ENCODE measurements around the gene NCKAP1.
"Not testable (repeated sequence)": the region's sequence is repeated elsewhere in the genome, so short reads cannot be mapped to it uniquely, and the experiment has no call there.

Gene NCKAP1

DNA sequence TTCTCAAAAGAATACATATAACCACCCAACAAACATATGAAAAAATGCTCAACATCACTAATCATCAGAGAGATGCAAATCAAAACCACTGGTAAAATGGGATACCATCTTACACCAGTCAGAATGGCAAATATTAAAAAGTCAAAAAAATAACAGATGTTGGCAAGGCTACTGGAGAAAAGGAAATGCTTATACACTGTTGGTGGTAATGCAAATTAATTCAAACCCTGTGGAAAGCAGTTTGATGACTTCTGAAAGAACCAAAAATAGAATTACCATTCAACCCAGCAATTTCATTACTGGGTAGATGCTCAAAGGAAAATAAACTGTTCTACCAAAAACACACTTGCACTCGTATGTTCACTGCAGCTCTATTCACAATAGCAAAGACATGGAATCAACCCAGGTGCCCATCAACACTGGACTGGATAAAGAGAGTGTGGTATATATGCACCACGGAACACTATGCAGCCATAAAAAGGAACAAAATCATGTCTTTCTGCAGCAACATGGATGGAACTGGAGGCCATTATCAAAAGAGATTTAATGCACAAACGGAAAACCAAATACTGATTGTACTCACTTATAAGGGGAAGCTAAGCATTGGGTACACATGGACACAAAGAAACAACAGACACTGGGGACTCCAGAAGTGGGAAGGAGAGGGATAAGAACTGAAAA lies 38.8 kb downstream of the NCKAP1 start:
- DNase-seq = no peak

DNA sequence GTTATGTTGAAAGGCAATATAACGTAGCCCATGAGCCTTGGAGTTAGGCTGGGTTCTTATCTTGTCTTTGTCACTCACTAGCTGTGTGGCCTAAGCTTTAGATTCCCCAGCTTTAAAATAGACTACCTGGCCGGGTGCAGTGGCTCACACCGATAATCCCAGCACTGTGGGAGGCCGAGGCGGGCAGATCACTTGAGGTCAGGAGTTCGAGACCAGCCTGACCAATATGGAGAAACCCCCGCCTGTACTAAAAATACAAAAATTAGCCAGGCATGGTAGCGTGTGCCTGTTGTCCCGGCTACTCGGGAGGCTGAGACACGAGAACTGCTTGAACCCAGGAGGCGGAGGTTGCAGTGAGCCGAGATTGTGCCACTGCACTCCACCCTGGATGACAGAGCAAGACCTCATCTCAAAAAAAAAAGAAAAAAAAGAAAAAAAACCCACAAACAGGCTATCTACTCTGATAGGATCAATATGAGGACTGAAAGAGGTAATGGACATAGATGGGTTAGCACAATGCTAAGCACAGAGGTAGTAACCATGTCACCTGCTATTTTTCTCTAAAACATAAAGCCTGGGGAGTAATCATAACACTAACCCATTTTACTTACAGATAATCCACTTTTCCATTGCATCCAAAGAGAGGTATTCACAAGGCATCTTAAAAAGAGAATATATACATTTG lies 43.9 kb downstream of the NCKAP1 start:
- no peak for DNase-seq

DNA sequence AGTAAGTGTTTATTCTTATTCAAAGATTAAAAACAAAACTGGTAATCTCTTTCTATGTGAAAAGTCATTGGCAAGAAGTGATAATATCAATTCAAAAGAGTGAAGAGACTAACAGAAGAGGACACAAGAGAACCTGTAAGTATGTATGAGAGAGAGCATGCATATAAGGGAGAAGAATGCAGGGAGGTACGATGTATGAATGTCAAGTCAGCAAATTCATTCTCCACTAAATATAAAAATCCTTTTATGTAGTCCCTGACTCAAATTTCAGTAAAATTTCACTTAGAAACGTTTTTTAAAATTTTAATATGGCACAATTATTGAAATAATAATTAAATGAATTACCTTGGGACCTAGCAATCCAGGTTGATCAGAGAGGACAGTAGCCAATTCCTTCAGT lies 55.3 kb downstream of the NCKAP1 start:
- DNase-seq = no peak

DNA sequence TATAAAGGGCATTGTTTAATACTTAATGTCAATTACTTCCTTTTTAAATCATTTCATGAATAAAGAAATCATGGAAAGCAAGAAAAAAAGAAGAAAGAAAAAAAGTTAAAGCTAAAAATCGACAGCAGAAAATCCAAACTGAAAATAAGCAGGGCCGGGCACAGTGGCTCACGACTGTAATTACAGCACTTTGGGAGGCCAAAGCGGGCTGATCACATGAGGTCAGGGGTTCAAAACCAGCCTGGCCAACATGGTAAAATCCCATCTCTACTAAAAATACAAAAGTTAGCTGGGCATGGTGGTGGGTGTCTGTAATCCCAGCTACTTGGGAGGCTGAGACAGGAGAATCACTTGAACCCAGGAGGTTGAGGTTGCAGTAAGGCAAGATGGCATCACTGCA lies 56.8 kb downstream of the NCKAP1 start:
- DNase-seq = not testable (repeated sequence)

DNA sequence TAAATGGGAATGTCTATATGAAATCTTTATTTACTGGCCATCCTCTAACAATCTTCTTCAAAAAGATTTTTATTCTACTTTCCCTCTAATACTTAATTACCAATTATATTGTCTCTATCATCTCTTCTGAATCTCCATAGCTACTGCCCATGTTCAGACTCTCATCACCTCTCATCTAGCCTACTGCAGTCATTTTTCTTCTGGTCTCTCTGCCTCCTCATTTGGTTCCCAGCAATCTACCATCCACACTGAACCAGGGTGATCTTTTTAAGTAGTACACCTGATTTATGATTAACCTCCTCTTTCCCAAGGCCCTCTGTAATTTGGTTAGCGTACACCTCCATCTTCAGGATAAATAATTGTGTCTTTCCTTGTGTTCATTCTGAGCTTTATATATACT lies 57.6 kb downstream of the NCKAP1 start:
- no peak for DNase-seq

DNA sequence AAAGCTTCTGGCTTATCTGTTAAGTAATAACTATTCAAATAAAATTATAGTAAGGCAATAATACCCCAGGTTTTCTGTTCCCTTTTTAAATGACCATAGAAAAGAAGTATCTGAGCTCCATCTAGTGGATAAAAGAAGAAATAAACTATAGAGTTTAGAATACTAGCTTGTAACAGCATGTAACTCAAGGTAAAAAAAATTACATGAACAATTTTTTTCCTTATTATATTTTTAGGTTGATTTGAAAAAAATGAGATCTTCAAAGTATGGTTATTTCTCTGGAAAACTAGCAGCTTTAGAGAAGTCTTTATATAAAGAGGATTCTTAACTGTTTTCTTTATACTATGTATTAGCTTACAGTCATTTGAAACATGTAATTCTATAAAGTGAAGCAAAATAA lies 58.1 kb downstream of the NCKAP1 start:
- DNase-seq = no peak

DNA sequence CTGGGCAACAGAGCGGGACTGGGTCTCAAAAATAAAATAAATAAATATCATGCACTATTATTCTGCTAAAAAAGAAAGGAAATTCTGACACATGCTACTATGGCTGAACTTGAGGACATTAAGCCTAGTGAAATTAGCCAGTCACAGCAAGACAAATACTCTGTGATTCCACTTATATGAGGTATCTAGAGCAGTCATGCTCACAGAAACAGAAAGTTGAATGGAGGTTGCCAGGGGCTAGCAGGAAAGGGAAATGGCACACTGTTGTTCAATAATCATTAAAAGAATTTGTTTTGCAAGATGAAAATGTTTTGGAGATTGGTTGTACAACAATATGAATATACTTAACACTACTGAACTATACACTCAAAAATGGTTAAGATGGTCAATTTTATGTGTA lies 60.8 kb downstream of the NCKAP1 start:
- DNase-seq = no peak

DNA sequence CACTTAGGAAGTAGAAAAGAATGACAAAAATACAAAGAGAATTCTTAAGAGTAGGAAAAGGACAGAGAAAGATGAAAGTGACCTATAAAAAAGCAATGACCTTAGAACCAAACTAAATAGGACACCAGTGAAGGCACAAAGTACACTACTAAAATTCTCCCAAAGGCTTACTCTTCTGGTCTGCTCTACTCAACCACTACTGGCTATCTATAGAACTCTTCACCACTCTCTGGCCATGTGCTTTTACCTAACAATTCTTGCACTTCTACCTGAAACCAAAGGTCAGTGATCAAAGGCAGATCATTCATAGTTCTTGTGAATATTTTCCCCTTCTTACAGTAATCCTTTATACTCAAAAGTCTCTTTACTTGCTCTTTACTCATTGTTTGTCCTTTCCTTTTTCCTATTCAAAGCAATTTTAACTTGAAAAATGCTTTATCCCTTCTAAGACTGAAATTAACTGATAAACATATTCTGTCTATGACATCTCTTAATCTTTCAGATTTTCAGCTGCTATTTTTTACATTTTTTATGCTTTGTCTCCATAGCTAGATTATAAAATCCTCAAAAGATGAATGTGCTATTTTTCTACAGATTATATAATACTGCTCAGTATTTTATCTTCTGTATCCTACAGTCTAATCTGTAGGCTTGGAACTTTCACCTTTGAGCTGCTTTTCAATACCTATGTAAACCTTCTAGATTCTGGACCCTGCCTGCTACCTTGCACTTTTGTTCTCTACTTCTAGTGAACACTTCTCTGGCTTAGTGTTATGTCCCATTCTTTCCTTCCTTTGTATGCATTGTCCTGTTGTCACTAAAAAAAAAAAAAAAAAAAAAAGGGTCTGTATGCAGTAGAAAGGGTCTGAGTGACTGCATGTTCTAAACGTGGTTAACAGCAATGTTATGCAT lies 64.6 kb downstream of the NCKAP1 start:
- DNase-seq = no peak

DNA sequence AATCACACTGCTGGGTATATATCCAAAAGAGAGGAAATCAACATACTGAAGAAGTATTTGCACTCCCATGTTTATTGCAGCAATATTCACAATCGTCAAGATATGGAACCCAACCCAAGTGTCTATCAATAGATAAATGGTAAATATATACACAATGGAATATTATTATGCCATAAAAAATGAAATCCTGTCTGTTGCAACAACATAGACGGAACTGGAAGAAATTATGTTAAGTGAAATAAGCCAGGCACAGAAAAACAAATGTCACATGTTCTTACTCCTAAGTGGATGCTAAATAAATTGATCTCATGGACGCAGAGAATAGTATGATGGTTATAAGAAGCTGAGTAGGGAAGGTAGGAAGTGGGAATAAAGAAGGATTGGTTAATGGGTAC lies 65.7 kb downstream of the NCKAP1 start:
- DNase-seq = no peak

DNA sequence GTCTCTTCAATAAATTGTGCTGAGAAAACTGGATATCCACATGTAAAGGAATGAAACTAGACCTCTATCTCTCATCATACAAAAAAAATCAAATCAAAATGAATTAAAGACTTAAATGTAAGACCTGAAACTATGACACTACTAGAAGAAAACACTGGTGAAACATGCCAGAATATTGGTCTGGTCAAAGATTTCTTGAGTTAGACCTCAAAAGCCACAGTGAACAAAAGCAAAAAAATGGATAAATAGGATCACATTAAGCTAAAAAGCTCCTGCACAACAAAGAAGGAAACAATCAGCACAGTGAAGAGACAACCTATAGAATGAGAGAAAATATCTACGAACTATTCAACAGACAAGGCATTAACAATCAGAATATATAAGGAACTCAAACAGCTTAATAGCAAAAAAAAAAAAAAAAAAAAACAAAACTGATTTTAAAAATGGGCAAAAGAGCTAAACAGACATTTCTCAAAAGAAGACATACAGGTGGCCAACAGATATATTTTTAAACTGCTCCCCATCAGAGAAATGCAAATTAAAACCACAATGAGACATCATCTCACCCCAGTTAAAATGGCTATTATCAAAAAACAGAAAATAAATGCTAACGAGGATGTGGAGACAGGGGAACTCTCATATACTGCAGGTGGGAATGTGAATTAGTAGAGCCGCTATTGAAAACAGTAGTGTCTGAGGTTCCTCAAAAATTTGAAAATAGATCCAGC lies 66.3 kb downstream of the NCKAP1 start:
- no peak for DNase-seq

DNA sequence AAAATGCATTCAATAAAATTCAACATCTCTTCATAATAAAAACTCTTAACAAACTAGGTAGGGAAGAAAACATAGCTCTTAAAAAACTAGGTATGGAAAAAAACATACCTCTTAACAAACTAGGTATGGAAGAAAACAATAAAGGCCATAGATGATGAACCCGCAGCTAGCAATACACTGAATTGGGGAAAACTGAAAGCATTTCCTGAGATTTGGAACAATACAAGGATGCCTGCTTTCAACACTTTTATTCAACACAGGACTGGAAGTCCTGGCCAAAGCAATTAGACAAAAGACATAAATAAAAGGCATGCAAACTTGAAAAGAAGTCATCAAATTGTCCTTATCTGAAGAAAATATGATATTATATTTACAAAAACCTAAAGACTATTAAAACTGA lies 67.8 kb downstream of the NCKAP1 start:
- no peak for DNase-seq

DNA sequence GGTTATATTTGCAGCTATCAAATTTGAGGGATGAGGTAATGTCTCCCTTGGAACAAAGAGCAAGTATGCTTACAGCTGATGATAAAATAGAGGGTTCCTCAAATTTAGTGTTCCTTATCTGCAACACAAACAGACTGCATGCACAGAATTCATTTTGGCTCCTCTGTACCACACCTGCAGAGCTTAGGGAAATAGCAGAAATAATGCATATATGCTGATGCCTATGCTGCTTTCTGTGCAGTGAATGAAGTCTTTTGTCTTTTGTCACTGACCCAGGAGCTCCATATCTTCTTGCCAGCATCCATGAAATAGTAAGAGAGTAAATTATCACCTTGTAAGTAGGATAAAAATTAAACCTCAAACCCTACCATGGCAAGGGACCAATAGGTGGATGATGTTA lies 69.8 kb downstream of the NCKAP1 start:
- DNase-seq = no peak

DNA sequence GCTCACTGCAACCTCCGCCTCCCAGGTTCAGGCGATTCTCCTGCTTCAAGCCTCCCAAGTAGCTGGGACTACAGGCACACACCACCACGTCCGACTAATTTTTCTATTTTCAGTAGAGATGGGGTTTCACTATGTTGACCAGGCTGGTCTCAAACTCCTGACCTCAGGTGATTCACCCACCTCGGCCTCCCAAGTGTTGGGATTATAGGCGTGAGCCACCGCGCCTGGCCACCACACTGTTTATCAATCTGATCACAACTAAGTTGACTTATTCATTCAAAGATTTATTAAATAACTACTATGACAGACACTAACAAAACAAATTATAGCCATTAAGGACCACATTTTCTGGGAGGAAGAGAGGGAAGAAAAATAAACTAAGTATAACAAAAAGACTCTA lies 71.9 kb downstream of the NCKAP1 start:
- not testable (repeated sequence) for DNase-seq

DNA sequence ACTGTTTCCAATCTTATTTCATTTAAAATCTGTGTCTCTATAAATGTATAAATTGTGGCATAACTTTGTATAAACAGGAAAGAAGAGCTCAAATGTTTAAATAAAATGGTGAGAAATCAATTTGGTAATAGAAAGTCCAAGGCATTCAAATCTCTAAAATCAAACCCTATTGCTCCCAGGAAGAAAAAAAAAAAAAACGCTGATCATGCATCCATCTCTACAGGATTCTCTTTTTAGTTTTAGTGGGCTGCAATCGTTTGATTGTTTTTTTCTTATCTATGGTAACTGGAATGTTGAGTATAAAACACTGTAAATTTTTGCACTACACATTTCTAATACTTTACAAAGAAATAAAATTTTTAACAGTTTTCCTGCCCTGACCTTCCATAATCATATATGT lies 75.6 kb downstream of the NCKAP1 start:
- DNase-seq = no peak

DNA sequence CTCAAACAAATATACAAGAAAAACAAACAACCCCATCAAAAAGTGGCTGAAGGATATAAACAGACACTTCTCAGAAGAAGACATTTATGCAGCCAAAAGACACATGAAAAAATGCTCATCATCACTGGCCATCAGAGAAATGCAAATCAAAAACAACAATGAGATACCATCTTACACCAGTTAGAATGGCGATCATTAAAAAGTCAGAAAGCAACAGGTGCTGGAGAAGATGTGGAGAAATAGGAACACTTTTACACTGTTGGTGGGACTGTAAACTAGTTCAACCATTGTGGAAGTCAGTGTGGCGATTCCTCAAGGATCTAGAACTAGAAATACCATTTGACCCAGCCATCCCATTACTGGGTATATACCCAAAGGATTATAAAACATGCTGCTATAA lies 77.4 kb downstream of the NCKAP1 start:
- not testable (repeated sequence) for DNase-seq

DNA sequence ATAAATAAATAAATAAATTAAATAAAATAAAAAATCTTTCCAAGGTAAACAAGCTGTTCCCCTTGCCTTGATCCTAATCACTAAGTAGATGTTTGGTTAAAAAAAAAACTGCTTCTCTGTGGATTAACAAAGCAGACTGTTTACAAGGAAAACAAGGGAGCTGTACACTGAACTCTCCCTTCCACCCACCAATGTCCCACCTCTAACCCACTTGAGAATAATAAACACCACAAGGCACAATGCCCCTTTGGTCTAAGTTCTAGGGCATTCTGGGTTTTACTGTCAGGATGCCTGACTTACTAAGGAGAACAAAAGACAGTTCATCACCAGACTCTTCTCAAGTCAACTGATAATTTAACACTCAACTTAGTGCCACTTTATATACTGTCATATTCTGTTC lies 83.5 kb downstream of the NCKAP1 start:
- DNase-seq = no peak

DNA sequence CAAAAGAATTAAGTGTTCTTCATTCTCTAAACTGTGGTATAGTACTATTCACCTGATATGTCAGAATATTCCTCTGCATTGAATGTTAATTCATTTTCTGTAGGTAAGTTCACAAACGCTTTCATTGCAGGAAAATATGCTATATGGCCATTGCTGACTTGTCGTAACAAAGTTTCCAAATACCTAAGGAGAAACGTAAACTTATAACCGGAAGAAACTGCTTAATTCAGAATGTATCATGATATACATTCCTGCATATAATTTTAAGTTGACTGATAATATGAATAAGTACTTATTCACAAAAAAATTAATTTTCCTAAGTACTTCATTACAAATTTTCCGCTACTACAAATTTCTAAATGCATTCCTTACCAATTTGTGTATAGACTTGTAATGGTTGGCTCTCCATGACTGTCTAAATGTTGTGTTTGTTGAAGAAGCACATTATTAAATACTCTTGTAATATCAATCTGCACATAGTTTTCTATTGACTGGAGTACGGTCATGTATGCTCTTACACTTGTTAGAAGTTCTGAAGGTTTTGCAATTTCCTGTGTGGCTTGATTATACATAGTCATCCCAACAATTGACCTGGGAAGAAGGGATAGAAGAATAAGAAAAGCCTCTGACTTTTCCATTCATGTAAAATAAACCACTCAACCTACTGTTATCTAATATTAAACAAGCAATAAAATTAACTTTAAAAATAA lies 85.4 kb downstream of the NCKAP1 start:
- no peak for DNase-seq

DNA sequence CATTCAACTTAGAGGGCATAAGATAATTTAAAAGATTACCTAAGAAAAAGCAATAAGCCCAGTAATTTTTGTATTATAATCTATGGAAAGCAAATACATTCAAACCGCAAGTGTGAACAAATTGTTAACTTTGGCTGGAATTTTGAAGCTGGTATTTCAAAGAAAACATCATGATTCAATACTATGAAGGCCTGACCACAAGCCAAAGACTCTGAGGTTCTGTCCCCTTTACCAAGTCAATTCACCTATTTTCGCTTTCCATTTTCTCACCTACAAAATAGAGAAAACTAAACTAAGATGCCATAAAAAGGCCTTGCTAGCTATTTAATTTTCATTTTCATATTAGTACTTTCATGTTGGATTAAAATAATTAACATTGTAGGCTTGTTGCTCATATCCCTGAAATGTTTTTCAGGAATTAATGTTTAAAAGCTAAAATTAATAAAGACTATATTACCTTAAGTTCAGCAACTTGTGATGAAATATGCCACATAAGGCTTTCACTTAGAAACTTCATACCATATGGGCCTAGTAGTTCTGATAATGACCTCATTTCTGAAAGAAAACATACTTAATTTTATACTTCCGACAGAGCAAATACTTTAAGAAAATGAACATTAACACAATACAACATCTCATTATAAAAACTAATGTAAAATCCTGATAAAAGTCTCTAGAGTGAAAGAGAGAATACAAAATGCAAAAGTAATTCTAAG lies 86.2 kb downstream of the NCKAP1 start:
- DNase-seq = no peak

DNA sequence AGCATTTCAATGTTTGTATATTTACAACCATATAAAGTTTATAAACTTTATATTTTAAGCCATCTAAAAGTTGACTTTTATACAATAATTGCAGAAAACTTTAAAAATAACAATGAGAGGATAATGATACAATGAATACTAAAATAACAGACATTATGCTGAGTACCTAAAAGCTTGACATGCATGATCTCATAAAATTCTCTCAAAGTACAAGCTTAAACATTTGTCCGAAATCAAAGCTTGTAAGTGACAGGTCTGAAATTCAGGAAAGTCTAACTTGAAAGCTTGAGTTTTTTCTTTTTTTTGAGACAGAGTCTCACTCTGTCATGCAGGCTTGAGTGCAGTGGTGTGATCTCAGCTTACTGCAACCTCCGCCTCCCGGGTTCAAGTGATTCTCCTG lies 87.7 kb downstream of the NCKAP1 start:
- no peak for DNase-seq

DNA sequence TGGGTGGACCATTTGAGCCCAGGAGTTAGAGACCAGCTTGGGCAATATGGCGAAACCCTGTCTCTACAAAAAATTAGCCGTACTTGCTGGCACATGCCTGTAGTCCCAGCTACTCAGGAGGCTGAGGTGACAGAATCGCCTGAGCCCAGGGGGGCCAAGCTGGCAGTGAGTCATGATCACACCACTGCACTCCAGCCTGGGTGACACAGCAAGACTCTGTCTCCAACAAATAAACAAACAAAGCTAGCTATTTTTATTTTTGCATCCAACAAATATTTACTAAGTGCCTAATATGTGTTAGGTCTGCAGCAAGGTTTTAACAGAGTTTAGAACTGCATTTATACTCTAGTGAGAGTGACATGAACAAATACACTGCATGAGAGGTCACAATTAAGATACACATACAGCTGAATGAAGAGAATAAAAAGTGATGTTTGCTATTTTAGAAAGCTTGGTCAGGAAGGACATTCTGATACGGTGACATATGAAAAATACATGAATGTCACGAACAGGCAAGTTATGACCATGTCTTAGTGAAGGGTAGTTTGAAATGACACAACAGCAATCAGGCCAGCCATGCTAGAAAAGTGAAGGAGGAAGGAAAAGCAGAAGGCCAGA lies 88.6 kb downstream of the NCKAP1 start:
- no peak for DNase-seq

DNA sequence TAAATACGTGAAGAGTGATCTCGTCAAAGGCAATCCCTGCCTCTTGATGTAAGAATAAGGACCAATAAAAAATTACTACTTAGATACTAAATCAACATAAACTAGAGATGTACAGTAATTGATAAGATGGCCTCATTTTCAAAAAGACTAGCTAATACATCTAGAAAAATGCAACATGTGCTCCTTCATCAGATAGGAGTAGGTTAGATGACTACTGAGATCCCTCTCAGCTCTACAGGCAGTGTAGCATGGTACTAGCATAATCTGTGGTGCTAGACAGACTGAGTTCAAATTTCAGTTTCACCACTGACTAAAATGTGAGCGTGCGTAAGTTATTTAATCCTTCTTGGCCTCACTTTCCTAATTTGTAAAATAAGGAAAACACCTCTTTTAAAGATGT lies 89.2 kb downstream of the NCKAP1 start:
- no peak for DNase-seq
